ENCODE results near the gene RPS6KA3. TPM values are rescaled to one million over a fixed set of nuclear protein-coding genes. Genes with fewer than 3 reads are reported as not detected.

The RPS6KA3 gene
- total RNA-seq, 4 donors from 2014 or later, result 53.1 to 91.0 (median 66.0) TPM

DNA sequence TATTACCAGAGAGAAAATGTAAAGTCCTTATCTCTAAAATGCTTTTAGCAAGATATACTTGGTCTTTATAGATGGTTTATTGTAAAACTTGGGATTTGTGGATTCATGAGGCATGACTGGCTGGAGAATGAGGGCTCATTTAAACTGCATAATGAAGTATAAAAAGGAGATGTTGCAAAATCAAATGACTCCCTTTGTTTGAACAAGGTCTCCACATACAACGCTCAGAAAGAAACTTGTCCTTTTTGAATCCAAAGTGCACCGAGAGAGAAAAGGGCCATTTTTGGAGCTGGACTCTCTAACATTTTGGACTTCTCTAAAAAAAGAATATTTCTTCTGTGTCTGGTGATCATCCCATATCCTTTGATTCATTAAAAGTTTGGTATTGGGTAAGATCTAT, 117.4 kb downstream of the RPS6KA3 start:
- in situ Hi-C loops (cut with MboI; ENCODE audit: low sequenced_read_pairs in 4 of 4), result no loop called here
- H3K4me1 ChIP-seq, result no peaks in the 10 kb centered on the region
- TF ChIP-seq, protein P1, sequence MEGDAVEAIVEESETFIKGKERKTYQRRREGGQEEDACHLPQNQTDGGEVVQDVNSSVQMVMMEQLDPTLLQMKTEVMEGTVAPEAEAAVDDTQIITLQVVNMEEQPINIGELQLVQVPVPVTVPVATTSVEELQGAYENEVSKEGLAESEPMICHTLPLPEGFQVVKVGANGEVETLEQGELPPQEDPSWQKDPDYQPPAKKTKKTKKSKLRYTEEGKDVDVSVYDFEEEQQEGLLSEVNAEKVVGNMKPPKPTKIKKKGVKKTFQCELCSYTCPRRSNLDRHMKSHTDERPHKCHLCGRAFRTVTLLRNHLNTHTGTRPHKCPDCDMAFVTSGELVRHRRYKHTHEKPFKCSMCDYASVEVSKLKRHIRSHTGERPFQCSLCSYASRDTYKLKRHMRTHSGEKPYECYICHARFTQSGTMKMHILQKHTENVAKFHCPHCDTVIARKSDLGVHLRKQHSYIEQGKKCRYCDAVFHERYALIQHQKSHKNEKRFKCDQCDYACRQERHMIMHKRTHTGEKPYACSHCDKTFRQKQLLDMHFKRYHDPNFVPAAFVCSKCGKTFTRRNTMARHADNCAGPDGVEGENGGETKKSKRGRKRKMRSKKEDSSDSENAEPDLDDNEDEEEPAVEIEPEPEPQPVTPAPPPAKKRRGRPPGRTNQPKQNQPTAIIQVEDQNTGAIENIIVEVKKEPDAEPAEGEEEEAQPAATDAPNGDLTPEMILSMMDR (IDR thresholded peaks at IDR 0.05 in 4 of 5, conservative IDR thresholded peaks at IDR 0.05 in 1 of 5), result no peak
- H3K36me3 ChIP-seq, result peaks cover 0 to 7% of the 10 kb centered on the region in 2 donors
- H3K27ac ChIP-seq, result no peak overlapping the region
- H3K4me3 ChIP-seq, result no peak overlapping the region
- no peaks in the 10 kb centered on the region for H3K27me3 ChIP-seq
- no peak for DNase-seq
- H3K9me3 ChIP-seq, result no peaks in the 10 kb centered on the region
- intact Hi-C loops (cut with DNase I; ENCODE audit: low total_unique reads), result loop anchor here (10.0 kb wide), 1 partner anchor 295 kb away; no protein-coding TSS in a partner anchor
- no peak for ATAC-seq

DNA sequence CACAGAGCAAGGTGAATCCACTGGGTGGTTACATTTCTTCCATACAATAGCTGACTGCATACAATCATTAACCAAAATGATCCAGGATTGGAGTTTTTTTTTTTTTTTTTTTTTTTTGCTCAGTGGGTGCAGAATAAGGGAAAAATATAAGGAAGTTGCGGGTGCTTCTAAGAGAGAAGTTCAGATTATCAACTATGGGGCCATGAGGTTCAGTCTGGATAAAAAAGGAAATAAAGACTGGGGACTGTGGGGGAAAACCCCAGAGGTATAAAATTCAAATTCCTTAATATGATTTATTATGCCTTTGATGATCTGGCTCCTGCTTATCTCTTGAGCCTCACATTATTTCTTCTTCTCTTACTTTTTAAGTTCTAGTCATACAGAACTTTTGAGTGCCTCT, 119.1 kb downstream of the RPS6KA3 start:
- Histone ChIP-seq H3K27ac (no peak overlapping the region), H3K9me3 (no peaks in the 10 kb centered on the region), H3K36me3 (peaks cover 0 to 7% of the 10 kb centered on the region in 2 donors), H3K27me3 (no peaks in the 10 kb centered on the region), H3K4me3 (no peak overlapping the region), H3K4me1 (no peaks in the 10 kb centered on the region)
- intact Hi-C loops (cut with DNase I; ENCODE audit: low total_unique reads), result loop anchor here (10.0 kb wide), 1 partner anchor 297 kb away; no protein-coding TSS in a partner anchor
- no peak for DNase-seq
- no peak for TF ChIP-seq POLR2A (IDR thresholded peaks at IDR 0.05)
- TF ChIP-seq, protein P1 (IDR thresholded peaks at IDR 0.05 in 4 of 5, conservative IDR thresholded peaks at IDR 0.05 in 1 of 5), result no peak
- ATAC-seq, result no peak
- in situ Hi-C loops (cut with MboI; ENCODE audit: low sequenced_read_pairs in 4 of 4), result no loop called here

DNA sequence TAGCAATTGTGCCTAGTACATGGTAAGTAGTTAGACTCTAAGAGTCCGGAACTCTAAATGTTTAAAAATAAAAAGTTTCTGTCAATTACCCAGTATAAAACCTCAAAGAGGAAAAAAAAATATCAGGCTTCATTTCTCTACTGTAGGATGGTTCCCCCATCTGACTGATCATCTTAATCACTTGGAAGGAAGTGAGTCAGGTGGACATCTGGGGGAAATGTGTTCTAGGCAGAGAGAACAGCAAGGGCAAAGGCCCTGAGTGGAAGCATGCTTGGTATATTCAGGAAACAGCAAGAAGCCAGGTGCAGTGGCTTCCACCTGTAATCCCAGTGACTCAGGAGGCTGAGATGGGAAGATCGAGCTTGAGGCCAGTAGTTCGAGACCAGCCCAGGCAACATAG, 122.2 kb downstream of the RPS6KA3 start:
- in situ Hi-C loops (cut with MboI; ENCODE audit: low sequenced_read_pairs in 4 of 4), result no loop called here
- Histone ChIP-seq H3K36me3 (no peaks in the 10 kb centered on the region), H3K4me1 (peaks cover 8 to 12% of the 10 kb centered on the region in 2 donors), H3K4me3 (no peak overlapping the region), H3K9me3 (no peaks in the 10 kb centered on the region), H3K27me3 (no peaks in the 10 kb centered on the region), H3K27ac (no peak overlapping the region)
- ATAC-seq (no peak), DNase-seq (no peak)
- TF ChIP-seq, protein P1 (IDR thresholded peaks at IDR 0.05 in 4 of 5, conservative IDR thresholded peaks at IDR 0.05 in 1 of 5), result no peak
- TF ChIP-seq POLR2A (IDR thresholded peaks at IDR 0.05), result no peak
- intact Hi-C loops (cut with DNase I; ENCODE audit: low total_unique reads), result loop anchor here (5.0 to 10.0 kb wide), 3 partner anchors 73 to 300 kb away; partner anchors contain the start of gene RPS6KA3

DNA sequence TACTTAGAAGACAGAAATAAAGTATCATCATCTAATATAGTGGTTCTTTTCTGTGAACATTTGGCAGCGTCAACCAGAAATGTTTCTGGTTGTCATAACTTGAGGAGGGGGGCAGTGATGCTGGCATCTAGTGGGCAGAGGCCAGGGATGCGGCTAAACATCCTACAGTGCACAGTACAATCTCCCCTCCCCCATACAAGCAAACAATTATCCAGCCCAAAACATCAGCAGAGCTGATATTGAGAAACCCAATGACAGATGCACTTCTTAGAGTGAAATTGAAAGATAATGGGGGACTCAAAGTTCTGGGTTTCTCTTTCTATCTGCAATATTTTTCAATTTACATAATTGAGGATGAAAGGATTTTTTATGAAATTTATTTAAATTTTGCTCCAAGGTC, 123.1 kb downstream of the RPS6KA3 start:
- H3K27me3 ChIP-seq, result no peaks in the 10 kb centered on the region
- no peak for DNase-seq
- H3K36me3 ChIP-seq, result peaks cover 0 to 8% of the 10 kb centered on the region in 2 donors
- peaks cover 13 to 21% of the 10 kb centered on the region in 2 donors for H3K4me1 ChIP-seq
- no peak for TF ChIP-seq POLR2A (IDR thresholded peaks at IDR 0.05)
- intact Hi-C loops (cut with DNase I; ENCODE audit: low total_unique reads) (loop anchor here (5.0 to 10.0 kb wide), 3 partner anchors 74 to 301 kb away; partner anchors contain the start of gene RPS6KA3), in situ Hi-C loops (cut with MboI; ENCODE audit: low sequenced_read_pairs in 4 of 4) (no loop called here)
- no peak for ATAC-seq
- H3K27ac ChIP-seq, result peak overlapping the region in 2 of 4 donors; percentile 87 to 95
- no peak overlapping the region for H3K4me3 ChIP-seq
- H3K9me3 ChIP-seq, result no peaks in the 10 kb centered on the region

DNA sequence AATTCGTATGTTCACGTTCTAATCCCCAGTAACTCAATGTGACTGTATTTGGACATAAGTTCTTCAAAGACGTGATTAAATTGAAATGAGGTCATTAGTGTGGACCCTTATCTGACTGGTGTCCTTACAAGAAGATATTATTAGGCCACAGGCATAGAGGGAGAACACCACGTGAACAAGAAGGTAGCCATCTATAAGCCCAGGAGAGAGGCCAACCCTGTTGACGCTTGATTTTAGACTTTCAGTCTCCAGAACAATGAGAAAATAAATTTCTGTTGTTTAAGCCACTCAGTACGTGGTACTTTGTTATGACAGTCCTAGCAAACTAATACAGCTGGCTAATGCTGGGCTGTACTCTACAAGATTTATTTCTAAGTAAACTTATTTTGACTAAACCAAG, 123.6 kb downstream of the RPS6KA3 start:
- H3K4me1 ChIP-seq, result peaks cover 13 to 21% of the 10 kb centered on the region in 2 donors
- no peaks in the 10 kb centered on the region for H3K27me3 ChIP-seq
- no peaks in the 10 kb centered on the region for H3K9me3 ChIP-seq
- peak overlapping the region; percentile 83 to 97 (median 91) for H3K27ac ChIP-seq
- TF ChIP-seq POLR2A (IDR thresholded peaks at IDR 0.05), result no peak
- TF ChIP-seq, protein P1 (IDR thresholded peaks at IDR 0.05 in 4 of 5, conservative IDR thresholded peaks at IDR 0.05 in 1 of 5), result no peak
- no peak overlapping the region for H3K4me3 ChIP-seq
- DNase-seq (no peak), ATAC-seq (no peak)
- intact Hi-C loops (cut with DNase I; ENCODE audit: low total_unique reads), result loop anchor here (5.0 to 10.0 kb wide), 3 partner anchors 74 to 302 kb away; partner anchors contain the start of gene RPS6KA3
- in situ Hi-C loops (cut with MboI; ENCODE audit: low sequenced_read_pairs in 4 of 4), result no loop called here
- H3K36me3 ChIP-seq, result peaks cover 2 to 12% of the 10 kb centered on the region in 2 donors
